Esophagus squamous epithelium (tissue), 4 donors: Measurements from ENCODE around the gene CXCR6.

Experiments used
- POLR2A ChIP-seq, 4 donors: fragments of 450-650 bp; IDR thresholded peaks; one replicate each; pipeline ENCODE4 v1.6.1; 2017; ENCODE audit warnings: antibody characterized with exemption in 4 of 4, mild to moderate bottlenecking in 4 of 4, moderate library complexity in 3 of 4
- TF ChIP-seq, protein P1 (sequence below), 6 experiments: fragments of 450-650 bp in 4 of 6; fragments of 200-600 bp in 2 of 6; sonication (generic) in 2 of 6; IDR thresholded peaks; one replicate each; pipeline ENCODE4 v1.5.1; 2016 to 2019; ENCODE audit warnings: antibody characterized with exemption in 6 of 6, mild to moderate bottlenecking in 4 of 6, moderate library complexity in 4 of 6

DNA sequence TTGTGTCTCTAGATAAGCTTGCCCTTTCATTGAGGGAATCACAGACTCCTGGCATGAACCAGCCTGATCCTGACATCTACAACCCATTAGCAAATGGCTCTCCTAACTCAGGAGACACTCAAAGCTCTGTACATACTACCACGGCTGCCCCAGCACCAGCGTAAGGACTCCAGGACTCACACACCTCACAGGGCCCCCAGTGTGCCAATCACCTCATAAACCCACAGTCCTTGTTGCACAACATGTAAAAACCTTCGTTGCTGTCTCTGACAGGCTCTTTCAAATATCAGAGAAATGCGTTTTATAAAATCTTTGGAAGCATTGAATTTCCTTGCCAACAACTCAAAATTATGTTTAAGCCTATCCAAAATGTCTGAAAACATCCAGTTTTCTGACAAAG is 45.1 kb downstream of the CXCR6 start:
- TF ChIP-seq, protein P1, sequence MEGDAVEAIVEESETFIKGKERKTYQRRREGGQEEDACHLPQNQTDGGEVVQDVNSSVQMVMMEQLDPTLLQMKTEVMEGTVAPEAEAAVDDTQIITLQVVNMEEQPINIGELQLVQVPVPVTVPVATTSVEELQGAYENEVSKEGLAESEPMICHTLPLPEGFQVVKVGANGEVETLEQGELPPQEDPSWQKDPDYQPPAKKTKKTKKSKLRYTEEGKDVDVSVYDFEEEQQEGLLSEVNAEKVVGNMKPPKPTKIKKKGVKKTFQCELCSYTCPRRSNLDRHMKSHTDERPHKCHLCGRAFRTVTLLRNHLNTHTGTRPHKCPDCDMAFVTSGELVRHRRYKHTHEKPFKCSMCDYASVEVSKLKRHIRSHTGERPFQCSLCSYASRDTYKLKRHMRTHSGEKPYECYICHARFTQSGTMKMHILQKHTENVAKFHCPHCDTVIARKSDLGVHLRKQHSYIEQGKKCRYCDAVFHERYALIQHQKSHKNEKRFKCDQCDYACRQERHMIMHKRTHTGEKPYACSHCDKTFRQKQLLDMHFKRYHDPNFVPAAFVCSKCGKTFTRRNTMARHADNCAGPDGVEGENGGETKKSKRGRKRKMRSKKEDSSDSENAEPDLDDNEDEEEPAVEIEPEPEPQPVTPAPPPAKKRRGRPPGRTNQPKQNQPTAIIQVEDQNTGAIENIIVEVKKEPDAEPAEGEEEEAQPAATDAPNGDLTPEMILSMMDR (IDR thresholded peaks at IDR 0.05) = no peak
- no peak for TF ChIP-seq POLR2A (IDR thresholded peaks at IDR 0.05)
